Activated B cell treated with CpG ODN at 0.5 μM for 24 hours (primary cell): ENCODE results near the gene ZNF692. TPM values are rescaled to one million over a fixed set of nuclear protein-coding genes. Genes with fewer than 3 reads are reported as not detected.
A peak's percentile ranks its signal among the peaks of the same experiment; 100 is the strongest.

Experiments
- ATAC-seq: fragments of 200-7000 bp; cut with Tn5 transposase; one replicate; pipeline ENCODE4 v1.10.0; 2021; ENCODE audit warnings: low read depth, mild to moderate bottlenecking, moderate library complexity
- CTCF ChIA-PET: fragments of 350-600 bp; sonication (Branson Sonifier 250); formaldehyde crosslinking; loops from one replicate; lab custom pipeline; 2021; ENCODE audit warnings: antibody characterized with exemption; lab: Charles Lee
- POLR2A ChIA-PET: fragments of 350-600 bp; sonication (Branson Sonifier 250); formaldehyde crosslinking; loops from one replicate; lab custom pipeline; 2021; ENCODE audit warnings: antibody characterized with exemption; lab: Charles Lee
- DNase-seq: peaks from one replicate; pipeline ENCODE4 v3.0.0; 2022
- H3K27ac Mint-ChIP-seq: one replicate; pipeline ENCODE4 v1.8.0; 2020; ENCODE audit warnings: mixed read lengths
- H3K27me3 Mint-ChIP-seq: one replicate; pipeline ENCODE4 v1.8.0; 2021; ENCODE audit warnings: mixed read lengths
- H3K36me3 Mint-ChIP-seq: one replicate; pipeline ENCODE4 v1.8.0; 2021; ENCODE audit warnings: low read depth, mixed read lengths
- H3K4me1 Mint-ChIP-seq: one replicate; pipeline ENCODE4 v1.8.0; 2021; ENCODE audit warnings: mixed read lengths
- H3K4me3 Mint-ChIP-seq: one replicate; pipeline ENCODE4 v1.8.0; 2020; ENCODE audit warnings: mild to moderate bottlenecking, mixed read lengths
- H3K9me3 Mint-ChIP-seq: one replicate; pipeline ENCODE4 v1.8.0; 2020; ENCODE audit warnings: mixed read lengths
- intact Hi-C: fragments of 100-400 bp; cut with micrococcal nuclease; formaldehyde crosslinking; loops from one replicate; pipeline ENCODE4 v1.15.1; 2024
- total RNA-seq: library from RNA; stranded (reverse); gene quantifications from 2 replicates; pipeline ENCODE4 v1.2.3, GENCODE V29; 2022
- TF ChIP-seq, protein P1 (sequence below): fragments of 200-600 bp; IDR thresholded peaks from one replicate; pipeline ENCODE4 v1.8.0; 2022; ENCODE audit warnings: antibody characterized with exemption, mild to moderate bottlenecking

The ZNF692 gene
- total RNA-seq, 1 donor from 2014 or later, result 40.3 TPM

DNA sequence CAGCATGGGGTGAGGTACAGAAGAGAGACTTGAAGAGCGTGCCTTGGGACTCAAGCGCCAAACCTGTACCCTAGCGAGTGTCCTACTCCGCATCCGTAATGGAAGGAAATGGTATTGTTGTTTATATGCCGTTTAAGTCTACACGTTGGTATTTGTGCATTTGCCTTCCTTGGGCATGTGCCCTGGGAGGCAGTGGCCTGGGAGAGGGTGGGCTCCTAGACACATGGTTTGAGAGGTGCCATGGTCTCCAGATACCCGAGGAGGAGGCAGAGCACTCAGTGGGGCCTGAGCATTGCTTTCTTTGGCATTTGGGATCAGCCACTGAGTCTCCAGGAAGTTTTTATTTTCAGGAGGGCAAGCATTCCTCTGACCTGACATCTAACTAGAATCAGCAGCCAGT is 14.4 kb downstream of the ZNF692 start:
- ChIA-PET CTCF (no interaction called here), POLR2A (interaction anchor here (1.1 to 1.6 kb wide), 2 partner anchors 12 to 14 kb away, joined by 3 to 4 read pairs; no protein-coding TSS in a partner anchor)
- H3K27me3 Mint-ChIP-seq, result no peaks in the 10 kb centered on the region
- H3K9me3 Mint-ChIP-seq, result no peaks in the 10 kb centered on the region
- ATAC-seq, result no peak
- H3K4me1 Mint-ChIP-seq, result peaks cover 37% of the 10 kb centered on the region
- DNase-seq, result no peak
- H3K27ac Mint-ChIP-seq, result no peak overlapping the region
- no peak overlapping the region for H3K4me3 Mint-ChIP-seq
- TF ChIP-seq, protein P1, sequence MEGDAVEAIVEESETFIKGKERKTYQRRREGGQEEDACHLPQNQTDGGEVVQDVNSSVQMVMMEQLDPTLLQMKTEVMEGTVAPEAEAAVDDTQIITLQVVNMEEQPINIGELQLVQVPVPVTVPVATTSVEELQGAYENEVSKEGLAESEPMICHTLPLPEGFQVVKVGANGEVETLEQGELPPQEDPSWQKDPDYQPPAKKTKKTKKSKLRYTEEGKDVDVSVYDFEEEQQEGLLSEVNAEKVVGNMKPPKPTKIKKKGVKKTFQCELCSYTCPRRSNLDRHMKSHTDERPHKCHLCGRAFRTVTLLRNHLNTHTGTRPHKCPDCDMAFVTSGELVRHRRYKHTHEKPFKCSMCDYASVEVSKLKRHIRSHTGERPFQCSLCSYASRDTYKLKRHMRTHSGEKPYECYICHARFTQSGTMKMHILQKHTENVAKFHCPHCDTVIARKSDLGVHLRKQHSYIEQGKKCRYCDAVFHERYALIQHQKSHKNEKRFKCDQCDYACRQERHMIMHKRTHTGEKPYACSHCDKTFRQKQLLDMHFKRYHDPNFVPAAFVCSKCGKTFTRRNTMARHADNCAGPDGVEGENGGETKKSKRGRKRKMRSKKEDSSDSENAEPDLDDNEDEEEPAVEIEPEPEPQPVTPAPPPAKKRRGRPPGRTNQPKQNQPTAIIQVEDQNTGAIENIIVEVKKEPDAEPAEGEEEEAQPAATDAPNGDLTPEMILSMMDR, result no peak
- peaks cover 56% of the 10 kb centered on the region for H3K36me3 Mint-ChIP-seq
- intact Hi-C loops, result no loop called here

DNA sequence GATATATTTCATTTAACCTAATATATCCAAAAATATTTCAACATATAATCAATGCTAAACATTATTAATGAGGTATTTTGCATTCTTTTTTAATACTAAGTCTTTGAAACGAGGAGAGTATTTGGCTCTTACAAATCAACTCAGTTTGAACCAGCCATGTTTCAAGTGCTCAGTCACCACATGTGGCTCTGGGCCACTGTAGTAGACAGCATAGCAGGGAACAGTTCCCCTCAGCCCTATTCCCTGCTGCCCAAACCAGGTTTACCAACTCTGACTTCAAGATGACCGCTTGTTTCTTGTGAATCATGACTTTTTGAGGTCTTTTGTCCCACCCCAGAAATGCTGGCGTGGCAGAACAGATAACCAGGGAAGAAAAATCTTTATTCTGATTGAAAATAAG is 15.2 kb downstream of the ZNF692 start:
- Mint-ChIP-seq H3K4me3 (no peak overlapping the region), H3K27me3 (no peaks in the 10 kb centered on the region), H3K36me3 (peaks cover 53% of the 10 kb centered on the region), H3K9me3 (no peaks in the 10 kb centered on the region), H3K4me1 (peaks cover 44% of the 10 kb centered on the region), H3K27ac (no peak overlapping the region)
- ChIA-PET POLR2A (interaction anchor here (1.1 to 2.7 kb wide), 2 partner anchors 13 to 15 kb away, joined by 4 to 19 read pairs; partner anchors contain the start of gene ZNF692), CTCF (no interaction called here)
- intact Hi-C loops, result no loop called here
- no peak for DNase-seq
- TF ChIP-seq, protein P1, result no peak
- ATAC-seq, result no peak

DNA sequence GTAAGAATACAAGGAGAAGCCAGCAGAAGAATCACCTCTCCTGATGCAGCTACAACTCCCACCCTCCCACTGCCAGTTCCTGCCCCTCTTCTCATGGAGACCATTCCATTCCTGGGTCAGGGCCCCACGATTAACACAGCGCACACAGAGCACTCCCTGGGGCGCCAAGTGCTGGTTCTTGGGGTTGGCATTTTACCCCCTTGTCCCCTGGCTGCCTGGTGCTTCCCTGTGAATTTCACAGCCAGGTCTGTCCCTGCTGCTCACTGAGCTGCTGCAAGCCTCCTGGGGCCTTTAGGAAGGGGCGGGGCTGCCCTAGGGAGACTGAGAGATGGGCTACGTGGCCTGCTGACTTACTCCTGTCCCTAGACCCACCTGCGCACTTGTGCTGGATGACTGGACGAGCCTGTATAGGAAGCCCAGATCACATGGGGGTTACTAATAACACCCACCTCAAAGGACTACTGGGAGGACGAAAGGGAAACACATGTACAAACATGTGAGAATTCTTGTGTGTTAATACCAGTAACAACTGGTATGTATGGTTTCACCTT is 16.0 kb downstream of the ZNF692 start:
- ChIA-PET POLR2A (interaction anchor here (0.8 to 2.7 kb wide), 2 partner anchors 10 to 16 kb away, joined by 3 to 19 read pairs; partner anchors contain the start of gene ZNF692), CTCF (interaction anchor here (2.1 kb wide), 1 partner anchor 16 kb away, joined by 16 read pairs; the partner anchor contains the start of gene ZNF692)
- Mint-ChIP-seq H3K4me3 (no peak overlapping the region), H3K27ac (peak overlapping the region; percentile 44), H3K27me3 (no peaks in the 10 kb centered on the region), H3K4me1 (peaks cover 44% of the 10 kb centered on the region), H3K36me3 (peaks cover 46% of the 10 kb centered on the region), H3K9me3 (no peaks in the 10 kb centered on the region)
- no peak for ATAC-seq
- DNase-seq, result no peak
- TF ChIP-seq, protein P1, result no peak
- intact Hi-C loops, result no loop called here

DNA sequence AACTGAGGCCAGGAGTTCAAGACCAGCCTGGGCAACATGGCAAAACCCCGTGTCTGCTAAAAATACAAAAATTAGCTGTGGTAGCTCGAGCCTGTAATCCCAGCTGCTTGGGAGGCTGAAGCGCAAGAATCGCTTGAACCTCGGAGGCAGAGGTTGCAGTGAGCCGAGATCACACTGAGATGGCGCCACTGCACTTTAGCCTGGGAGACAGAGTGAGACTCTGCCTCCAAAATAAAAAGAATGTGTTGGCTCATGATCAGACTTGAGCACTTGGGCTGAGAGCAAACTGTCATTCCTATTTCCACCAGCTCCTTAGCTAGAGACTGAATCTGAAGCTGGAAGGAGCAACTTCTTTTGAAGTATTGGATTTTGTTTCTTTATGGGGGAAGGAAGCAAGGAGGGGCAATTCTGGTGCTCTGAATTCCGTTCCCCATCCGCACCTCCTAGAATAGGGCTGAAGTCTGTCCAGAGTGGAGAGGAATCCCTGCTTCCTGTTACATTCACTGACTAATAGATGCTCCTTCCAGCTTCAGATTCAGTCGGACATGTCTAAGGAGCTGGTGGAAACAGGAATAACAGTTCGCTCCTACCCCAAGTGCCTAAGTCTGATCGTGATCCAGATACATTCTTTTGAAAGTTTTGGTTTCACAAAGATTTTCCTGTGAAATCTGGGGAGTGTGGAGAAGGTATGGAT is 17.0 kb downstream of the ZNF692 start:
- Mint-ChIP-seq H3K27me3 (no peaks in the 10 kb centered on the region), H3K9me3 (no peaks in the 10 kb centered on the region)

More for the DNA sequence above, 17.0 kb downstream of the ZNF692 start:
- ChIA-PET POLR2A (interaction anchor here (1.0 to 2.7 kb wide), 2 partner anchors 16 to 17 kb away, joined by 3 to 19 read pairs; partner anchors contain the start of genes SH3BP5L and ZNF692), CTCF (interaction anchor here (0.8 to 2.1 kb wide), 2 partner anchors 17 to 85 kb away, joined by 3 to 16 read pairs; partner anchors contain the start of gene ZNF692)
- no peak for DNase-seq
- no peak overlapping the region for H3K4me3 Mint-ChIP-seq
- intact Hi-C loops, result no loop called here
- H3K27ac Mint-ChIP-seq, result peak overlapping the region; percentile 65
- ATAC-seq, result no peak
- TF ChIP-seq, protein P1, result no peak
- H3K36me3 Mint-ChIP-seq, result peaks cover 39% of the 10 kb centered on the region
- H3K4me1 Mint-ChIP-seq, result peaks cover 44% of the 10 kb centered on the region
